GM19025 (cell line): Measurements from ENCODE around the gene B4GAT1.
"Not testable (repeated sequence)": the region's sequence is repeated elsewhere in the genome, so short reads cannot be mapped to it uniquely, and the experiment has no call there.

Source experiments
- ATAC-seq: cut with Tn5 transposase; IDR thresholded peaks from one replicate; pipeline ENCODE4 v1.9.1; 2021; ENCODE audit warnings: mild to moderate bottlenecking, low read depth, moderate library complexity; ENCODE audit not compliant: unreplicated experiment

Gene B4GAT1

GRCh38 chr11:66326261-66327111 lies 20.9 kb downstream of the B4GAT1 start:
- ATAC-seq: no peak

GRCh38 chr11:66325263-66325671 lies 22.2 kb downstream of the B4GAT1 start:
- ATAC-seq: no peak

- no peak for ATAC-seq
These were observed 22.8 kb downstream of the B4GAT1 start for GRCh38 chr11:66324664-66325063.

- ATAC-seq: no peak
These were observed 23.7 kb downstream of the B4GAT1 start for GRCh38 chr11:66323684-66324083.

- ATAC-seq: no peak
These were observed 24.5 kb downstream of the B4GAT1 start for GRCh38 chr11:66322732-66323427.

- ATAC-seq: no peak
These were observed 25.8 kb downstream of the B4GAT1 start for GRCh38 chr11:66321606-66322005.

GRCh38 chr11:66320748-66321147 lies 26.7 kb downstream of the B4GAT1 start:
- ATAC-seq: not testable (repeated sequence)

- not testable (repeated sequence) for ATAC-seq
These were observed 27.1 kb downstream of the B4GAT1 start for GRCh38 chr11:66320289-66320688.

- ATAC-seq: no peak
These were observed 28.8 kb downstream of the B4GAT1 start for GRCh38 chr11:66318600-66318970.

- no peak for ATAC-seq
These were observed 29.5 kb downstream of the B4GAT1 start for GRCh38 chr11:66317723-66318599.

GRCh38 chr11:66317322-66317722 lies 30.1 kb downstream of the B4GAT1 start:
- ATAC-seq: no peak

GRCh38 chr11:66316849-66317251 lies 30.6 kb downstream of the B4GAT1 start, which contains the start of gene CD248:
Gene CD248 (minus strand): TSS chr11:66317044. CDS start chr11:66317027, 17 bp downstream.
- no peak for ATAC-seq

- ATAC-seq: no peak
These were observed 31.3 kb downstream of the B4GAT1 start for GRCh38 chr11:66315921-66316811.

GRCh38 chr11:66315498-66315885 lies 31.9 kb downstream of the B4GAT1 start:
- no peak for ATAC-seq

GRCh38 chr11:66314561-66315497 lies 32.6 kb downstream of the B4GAT1 start:
- ATAC-seq: no peak

GRCh38 chr11:66314186-66314501 lies 33.3 kb downstream of the B4GAT1 start:
- no peak for ATAC-seq

- no peak for ATAC-seq
These were observed 33.9 kb downstream of the B4GAT1 start for GRCh38 chr11:66313321-66314185.
